ENCODE data around the gene C1orf174.
"Not testable (repeated sequence)": the region's sequence is repeated elsewhere in the genome, so short reads cannot be mapped to it uniquely, and the experiment has no call there.

Gene C1orf174

GRCh38 chr1:3918966-3919611 lies 19.0 kb upstream of the C1orf174 start:
- Mint-ChIP-seq H3K9me3 (ENCODE audit: low read depth) (no peaks in the 10 kb centered on the region), H3K36me3 (no peaks in the 10 kb centered on the region), H3K27ac (no peak overlapping the region), H3K4me3 (no peak overlapping the region), H3K27me3 (no peaks in the 10 kb centered on the region), H3K4me1 (ENCODE audit: low read depth) (peaks cover 2% of the 10 kb centered on the region)

GRCh38 chr1:3918359-3918758 lies 18.3 kb upstream of the C1orf174 start:
- not testable (repeated sequence) for H3K27ac Mint-ChIP-seq; H3K9me3 Mint-ChIP-seq (ENCODE audit: low read depth); H3K4me1 Mint-ChIP-seq (ENCODE audit: low read depth); H3K4me3 Mint-ChIP-seq; H3K27me3 Mint-ChIP-seq; H3K36me3 Mint-ChIP-seq

GRCh38 chr1:3917761-3918160 lies 17.7 kb upstream of the C1orf174 start:
- no peaks in the 10 kb centered on the region for H3K36me3 Mint-ChIP-seq
- H3K4me1 Mint-ChIP-seq (ENCODE audit: low read depth): peaks cover 2% of the 10 kb centered on the region
- no peaks in the 10 kb centered on the region for H3K27me3 Mint-ChIP-seq
- H3K27ac Mint-ChIP-seq: no peak overlapping the region
- H3K4me3 Mint-ChIP-seq: no peak overlapping the region
- H3K9me3 Mint-ChIP-seq (ENCODE audit: low read depth): no peaks in the 10 kb centered on the region

DNA sequence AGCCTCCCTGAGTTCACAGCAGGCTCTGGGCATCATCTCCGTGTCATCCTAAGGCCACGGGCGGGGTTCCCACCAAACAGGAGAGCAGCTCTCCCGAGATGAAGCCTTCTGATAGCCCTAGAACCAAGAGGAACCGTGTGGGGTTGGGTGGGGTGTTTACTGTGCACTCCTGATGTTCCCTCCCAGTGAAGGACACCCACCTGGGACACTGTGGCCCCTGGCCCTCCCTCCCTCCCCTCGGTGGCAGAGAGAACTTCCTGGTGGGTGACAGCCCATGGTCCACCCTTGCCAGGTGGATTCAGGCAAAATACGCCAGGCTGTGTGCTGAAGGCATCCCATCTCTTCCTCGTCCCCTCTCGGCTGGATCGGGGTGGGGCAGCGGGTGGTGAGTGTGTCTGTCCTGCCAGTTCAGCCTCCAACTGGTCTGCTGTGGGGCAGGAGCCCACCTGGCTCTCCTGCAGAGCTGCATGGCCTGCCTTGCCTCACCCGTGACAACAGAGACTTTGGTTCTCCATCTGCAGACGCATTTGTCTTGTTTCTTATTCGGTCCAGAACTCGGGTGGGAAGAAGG lies 15.6 kb upstream of the C1orf174 start:
- Mint-ChIP-seq H3K27me3 (no peaks in the 10 kb centered on the region), H3K9me3 (ENCODE audit: low read depth) (no peaks in the 10 kb centered on the region), H3K36me3 (no peaks in the 10 kb centered on the region), H3K4me3 (no peak overlapping the region), H3K4me1 (ENCODE audit: low read depth) (peaks cover 4% of the 10 kb centered on the region), H3K27ac (no peak overlapping the region)

- H3K9me3 Mint-ChIP-seq (ENCODE audit: low read depth): no peaks in the 10 kb centered on the region
- H3K27ac Mint-ChIP-seq: no peak overlapping the region
- H3K4me1 Mint-ChIP-seq (ENCODE audit: low read depth): peaks cover 4% of the 10 kb centered on the region
- H3K4me3 Mint-ChIP-seq: no peak overlapping the region
- H3K36me3 Mint-ChIP-seq: no peaks in the 10 kb centered on the region
- H3K27me3 Mint-ChIP-seq: no peaks in the 10 kb centered on the region
These were observed 14.8 kb upstream of the C1orf174 start for GRCh38 chr1:3914911-3915310.

DNA sequence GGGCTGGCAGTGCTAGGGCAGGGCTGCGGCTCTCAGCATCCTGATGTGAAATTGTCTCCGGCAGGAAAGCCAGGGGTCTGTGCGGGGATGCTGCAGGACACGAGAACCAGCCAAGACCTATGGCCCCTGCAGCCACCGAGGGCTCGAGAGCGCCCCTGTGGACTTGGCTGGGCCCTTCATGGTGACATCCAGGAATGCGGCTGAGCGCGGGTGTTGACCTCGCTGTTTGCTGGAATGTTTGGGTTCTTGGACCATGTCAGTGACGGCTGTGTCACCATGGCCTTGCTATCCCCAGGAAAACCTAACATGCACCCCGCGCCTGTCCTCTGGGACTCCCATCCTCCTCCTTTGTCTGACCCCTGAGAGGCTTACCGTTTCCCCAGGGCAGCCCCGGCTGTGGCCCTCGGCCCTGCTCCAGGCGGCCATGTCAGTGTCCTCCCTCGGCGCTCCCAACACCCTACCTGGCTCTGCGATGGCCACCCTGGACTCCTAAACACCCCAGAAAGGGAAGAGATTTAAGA lies 14.3 kb upstream of the C1orf174 start:
- no peaks in the 10 kb centered on the region for H3K9me3 Mint-ChIP-seq (ENCODE audit: low read depth)
- no peak overlapping the region for H3K4me3 Mint-ChIP-seq
- no peaks in the 10 kb centered on the region for H3K36me3 Mint-ChIP-seq
- H3K27me3 Mint-ChIP-seq: no peaks in the 10 kb centered on the region
- no peak overlapping the region for H3K27ac Mint-ChIP-seq
- H3K4me1 Mint-ChIP-seq (ENCODE audit: low read depth): peaks cover 4% of the 10 kb centered on the region

- no peaks in the 10 kb centered on the region for H3K36me3 Mint-ChIP-seq
- H3K27ac Mint-ChIP-seq: no peak overlapping the region
- no peak overlapping the region for H3K4me3 Mint-ChIP-seq
- H3K9me3 Mint-ChIP-seq (ENCODE audit: low read depth): no peaks in the 10 kb centered on the region
- H3K27me3 Mint-ChIP-seq: no peaks in the 10 kb centered on the region
- H3K4me1 Mint-ChIP-seq (ENCODE audit: low read depth): peaks cover 4% of the 10 kb centered on the region
These were observed 13.0 kb upstream of the C1orf174 start for GRCh38 chr1:3912809-3913685.

- H3K27ac Mint-ChIP-seq: no peak overlapping the region
- H3K4me3 Mint-ChIP-seq: no peak overlapping the region
- no peaks in the 10 kb centered on the region for H3K9me3 Mint-ChIP-seq (ENCODE audit: low read depth)
- peaks cover 4% of the 10 kb centered on the region for H3K4me1 Mint-ChIP-seq (ENCODE audit: low read depth)
- H3K36me3 Mint-ChIP-seq: no peaks in the 10 kb centered on the region
- no peaks in the 10 kb centered on the region for H3K27me3 Mint-ChIP-seq
These were observed 12.1 kb upstream of the C1orf174 start for GRCh38 chr1:3911981-3912808.

GRCh38 chr1:3910857-3911845 lies 11.1 kb upstream of the C1orf174 start:
- no peak overlapping the region for H3K27ac Mint-ChIP-seq
- H3K36me3 Mint-ChIP-seq: no peaks in the 10 kb centered on the region
- H3K27me3 Mint-ChIP-seq: no peaks in the 10 kb centered on the region
- H3K4me3 Mint-ChIP-seq: no peak overlapping the region
- H3K4me1 Mint-ChIP-seq (ENCODE audit: low read depth): peaks cover 7% of the 10 kb centered on the region
- no peaks in the 10 kb centered on the region for H3K9me3 Mint-ChIP-seq (ENCODE audit: low read depth)

GRCh38 chr1:3910049-3910731 lies 10.1 kb upstream of the C1orf174 start:
- H3K27me3 Mint-ChIP-seq: no peaks in the 10 kb centered on the region

DNA sequence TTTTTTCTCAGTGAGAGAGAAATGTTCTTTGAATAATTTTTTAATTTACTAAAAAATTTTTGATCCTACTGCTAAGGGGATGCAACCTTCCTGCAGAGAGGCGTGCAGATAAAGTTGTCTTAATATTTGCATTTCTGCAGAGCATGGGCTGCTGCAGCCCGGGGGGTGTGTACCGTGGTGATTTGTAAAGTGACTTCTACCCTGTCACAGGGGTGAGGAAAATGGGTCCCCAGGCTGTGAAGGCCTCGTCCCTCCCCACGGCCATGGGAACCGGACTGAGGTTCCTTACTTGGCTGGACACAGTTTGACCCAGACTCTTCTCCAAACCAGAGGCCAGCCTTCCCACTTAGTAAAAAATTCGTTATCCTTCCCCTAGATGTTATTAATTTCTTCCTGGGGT lies 9.5 kb upstream of the C1orf174 start:
- Mint-ChIP-seq H3K9me3 (ENCODE audit: low read depth) (no peaks in the 10 kb centered on the region), H3K27ac (no peak overlapping the region), H3K36me3 (no peaks in the 10 kb centered on the region), H3K4me1 (ENCODE audit: low read depth) (peaks cover 7% of the 10 kb centered on the region), H3K4me3 (no peak overlapping the region), H3K27me3 (no peaks in the 10 kb centered on the region)

More at GRCh38 chr1:3910049-3910731, 10.1 kb upstream of the C1orf174 start:
- H3K36me3 Mint-ChIP-seq: no peaks in the 10 kb centered on the region
- no peak overlapping the region for H3K27ac Mint-ChIP-seq
- no peak overlapping the region for H3K4me3 Mint-ChIP-seq
- peaks cover 7% of the 10 kb centered on the region for H3K4me1 Mint-ChIP-seq (ENCODE audit: low read depth)
- H3K9me3 Mint-ChIP-seq (ENCODE audit: low read depth): no peaks in the 10 kb centered on the region

DNA sequence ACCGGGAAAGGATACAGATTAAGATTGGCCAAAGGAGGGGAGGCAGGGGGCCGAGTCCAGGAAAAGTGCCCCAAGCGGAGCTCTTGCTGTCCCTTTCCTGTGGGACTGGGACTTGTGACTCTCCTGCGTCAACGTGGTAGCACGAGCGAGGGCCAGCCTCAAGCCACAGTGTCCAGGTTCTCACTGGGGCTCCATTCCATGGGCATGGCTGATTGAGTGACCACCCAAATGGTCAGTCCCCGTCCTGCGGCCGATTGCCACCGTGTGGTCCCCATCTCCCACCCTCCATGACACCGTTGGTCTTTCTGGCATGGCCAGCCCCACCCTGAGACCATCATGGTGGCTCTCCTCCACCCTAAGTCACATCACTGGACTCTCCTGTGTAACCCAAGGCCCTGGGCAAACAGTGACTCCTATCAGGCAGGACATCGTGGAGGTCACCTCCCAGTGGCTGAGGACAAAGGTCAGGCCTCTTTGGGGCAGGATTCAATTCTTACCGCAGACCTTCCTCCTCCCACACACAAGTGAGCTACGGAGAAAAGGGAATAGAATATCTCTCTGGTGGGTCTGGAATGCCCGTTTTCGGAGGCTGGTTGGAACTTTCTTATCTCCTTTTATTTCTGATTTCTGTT lies 8.9 kb upstream of the C1orf174 start:
- Mint-ChIP-seq H3K4me3 (no peak overlapping the region), H3K27me3 (no peaks in the 10 kb centered on the region), H3K27ac (no peak overlapping the region), H3K36me3 (no peaks in the 10 kb centered on the region), H3K4me1 (ENCODE audit: low read depth) (peaks cover 7% of the 10 kb centered on the region), H3K9me3 (ENCODE audit: low read depth) (no peaks in the 10 kb centered on the region)

GRCh38 chr1:3907621-3908165 lies 7.6 kb upstream of the C1orf174 start:
- H3K27ac Mint-ChIP-seq: no peak overlapping the region
- no peak overlapping the region for H3K4me3 Mint-ChIP-seq
- H3K36me3 Mint-ChIP-seq: no peaks in the 10 kb centered on the region
- H3K9me3 Mint-ChIP-seq (ENCODE audit: low read depth): no peaks in the 10 kb centered on the region
- H3K27me3 Mint-ChIP-seq: no peaks in the 10 kb centered on the region
- peaks cover 15% of the 10 kb centered on the region for H3K4me1 Mint-ChIP-seq (ENCODE audit: low read depth)

Data from activated naive CD8-positive, alpha-beta T cell (primary cell).